GM23338 (cell line): ENCODE measurements around the gene MYL5. TPM values are rescaled to one million over a fixed set of nuclear protein-coding genes. Genes with fewer than 3 reads are reported as not detected.

Experiments used
- ATAC-seq: fragments of 200-7000 bp; cut with Tn5 transposase; 3 replicates; pipeline ENCODE4 v1.9.1; 2020
- DNase-seq: peaks from one replicate; pipeline ENCODE4 v3.0.0-alpha.2; 2015; ENCODE audit warnings: low spot score
- H2AFZ ChIP-seq: fragments of 200-600 bp; sonication (generic); 2 replicates; pipeline ENCODE4 v1.8.0; 2016; ENCODE audit warnings: antibody characterized with exemption, mild to moderate bottlenecking, moderate library complexity
- H3F3A ChIP-seq: fragments of 200-600 bp; sonication (generic); replicated peaks from 2 replicates; pipeline ENCODE4 v1.8.0; 2017; ENCODE audit warnings: antibody characterized with exemption, mixed run types, low read depth
- H3K27ac ChIP-seq: fragments of 200-600 bp; sonication (generic); 2 replicates; pipeline ENCODE4 v1.6.1; 2016; ENCODE audit warnings: low read depth
- H3K27me3 ChIP-seq: fragments of 200-600 bp; sonication (generic); 2 replicates; pipeline ENCODE4 v1.8.0; 2016; ENCODE audit warnings: mild to moderate bottlenecking, mixed run types, moderate library complexity; ENCODE audit not compliant: insufficient read depth
- H3K36me3 ChIP-seq: fragments of 200-600 bp; sonication (generic); 2 replicates; pipeline ENCODE4 v1.8.0; 2016; ENCODE audit warnings: mild to moderate bottlenecking; ENCODE audit not compliant: insufficient read depth
- H3K4me1 ChIP-seq: fragments of 200-600 bp; sonication (generic); 2 replicates; pipeline ENCODE4 v1.8.0; 2016; ENCODE audit warnings: mild to moderate bottlenecking, moderate library complexity; ENCODE audit not compliant: insufficient read depth
- H3K4me2 ChIP-seq: fragments of 200-600 bp; sonication (generic); 2 replicates; pipeline ENCODE4 v1.7.1; 2017; ENCODE audit warnings: mixed run types
- H3K4me3 ChIP-seq: fragments of 200-600 bp; sonication (generic); 2 replicates; pipeline ENCODE4 v1.6.1; 2016; ENCODE audit warnings: mixed run types
- H3K79me2 ChIP-seq: fragments of 200-600 bp; sonication (generic); replicated peaks from 2 replicates; pipeline ENCODE4 v1.8.0; 2017; ENCODE audit warnings: mild to moderate bottlenecking; ENCODE audit not compliant: insufficient read depth
- H3K9me2 ChIP-seq: fragments of 200-600 bp; sonication (generic); 2 replicates; pipeline ENCODE4 v1.8.0; 2017; ENCODE audit not compliant: insufficient read depth
- H4K20me1 ChIP-seq: fragments of 200-600 bp; sonication (generic); replicated peaks from 2 replicates; pipeline ENCODE4 v1.8.0; 2017; ENCODE audit warnings: mild to moderate bottlenecking; ENCODE audit not compliant: insufficient read depth
- H3K27ac Mint-ChIP-seq: 2 replicates; pipeline ENCODE4 v1.8.0; 2020; ENCODE audit warnings: inconsistent platforms, mild to moderate bottlenecking, moderate library complexity, mixed read lengths
- H3K27me3 Mint-ChIP-seq: 3 replicates; pipeline ENCODE4 v1.8.0; 2022; ENCODE audit warnings: low read depth, mild to moderate bottlenecking, moderate library complexity, mixed read lengths, inconsistent platforms; ENCODE audit not compliant: insufficient read depth, poor library complexity
- H3K36me3 Mint-ChIP-seq: 3 replicates; pipeline ENCODE4 v1.8.0; 2021; ENCODE audit warnings: low read depth, mild to moderate bottlenecking, inconsistent platforms, moderate library complexity, mixed read lengths
- H3K4me1 Mint-ChIP-seq: 3 replicates; pipeline ENCODE4 v1.8.0; 2020; ENCODE audit warnings: mild to moderate bottlenecking, inconsistent platforms, mixed read lengths
- H3K4me3 Mint-ChIP-seq: 3 replicates; pipeline ENCODE4 v1.8.0; 2021; ENCODE audit warnings: moderate library complexity, mild to moderate bottlenecking, inconsistent platforms, mixed read lengths
- H3K9me3 Mint-ChIP-seq: 3 replicates; pipeline ENCODE4 v1.8.0; 2020; ENCODE audit warnings: moderate library complexity, mild to moderate bottlenecking, inconsistent platforms, mixed read lengths
- CREB1 ChIP-seq: fragments of 250-450 bp; sonication (Bioruptor Pico); IDR thresholded peaks from 2 replicates; pipeline ENCODE4 v1.5.0; 2020; ENCODE audit warnings: low read depth, mild to moderate bottlenecking, moderate library complexity
- EZH2 ChIP-seq: fragments of 200-600 bp; sonication (generic); IDR thresholded peaks from one replicate; pipeline ENCODE4 v1.8.0; 2017; ENCODE audit warnings: antibody characterized with exemption, mild to moderate bottlenecking, low read depth; ENCODE audit not compliant: unreplicated experiment
- EZH2phosphoT487 ChIP-seq: fragments of 200-600 bp; sonication (generic); IDR thresholded peaks from one replicate; pipeline ENCODE4 v1.8.1; 2018; ENCODE audit warnings: antibody characterized with exemption; ENCODE audit not compliant: unreplicated experiment
- JUNB ChIP-seq: IDR thresholded peaks from one replicate; pipeline ENCODE4 v1.6.1; 2016; ENCODE audit warnings: antibody characterized with exemption; ENCODE audit not compliant: unreplicated experiment
- NANOG ChIP-seq: IDR thresholded peaks from 2 replicates; pipeline ENCODE4 v1.6.1; 2016; ENCODE audit warnings: antibody characterized with exemption, borderline replicate concordance
- POLR2AphosphoS5 ChIP-seq: IDR thresholded peaks from 2 replicates; pipeline ENCODE4 v1.6.1; 2016; ENCODE audit warnings: antibody characterized with exemption, low read depth
- REST ChIP-seq: IDR thresholded peaks from one replicate; pipeline ENCODE4 v1.6.1; 2018; ENCODE audit warnings: antibody characterized with exemption; ENCODE audit not compliant: unreplicated experiment
- STAT1 ChIP-seq: IDR thresholded peaks from one replicate; pipeline ENCODE4 v1.6.1; 2016; ENCODE audit warnings: antibody characterized with exemption; ENCODE audit not compliant: unreplicated experiment
- ZNF114 ChIP-seq: fragments of 250-450 bp; sonication (Bioruptor Pico); IDR thresholded peaks from 2 replicates; pipeline ENCODE4 v1.5.0; 2020; ENCODE audit warnings: mild to moderate bottlenecking, moderate library complexity
- ZNF331 ChIP-seq: fragments of 250-450 bp; sonication (Bioruptor Pico); IDR thresholded peaks from 2 replicates; pipeline ENCODE4 v1.5.0; 2020; ENCODE audit warnings: low read depth, mild to moderate bottlenecking, moderate library complexity
- polyA plus RNA-seq: library from polyadenylated mRNA; unstranded; fragments of >200 nt; fragmentation: Nextera tagmentation; extraction: Ambion mirVana; gene quantifications from 2 replicates; pipeline ENCODE4 v1.2.1, GENCODE V29; 2016
- total RNA-seq: library from RNA; depleted of rRNA; stranded (reverse); fragments of >200 nt; shearing (Covaris generic); gene quantifications from 2 replicates; pipeline ENCODE4 v1.2.3, GENCODE V29; 2014
- TF ChIP-seq, protein P1 (sequence below): IDR thresholded peaks from 2 replicates; pipeline ENCODE4 v1.6.1; 2016; ENCODE audit warnings: antibody characterized with exemption
- TF ChIP-seq, protein P2 (sequence below), 2 experiments: fragments of 200-600 bp in 1 of 2; sonication (generic) in 1 of 2; conservative IDR thresholded peaks; 2 replicates each; pipeline versions ENCODE4 v1.5.1 to v1.6.1; 2016 to 2017; ENCODE audit warnings: antibody characterized with exemption in 2 of 2, low read depth in 2 of 2, mild to moderate bottlenecking in 2 of 2, moderate library complexity in 1 of 2
- TF ChIP-seq, protein P3 (sequence below): fragments of 250-450 bp; sonication (Bioruptor Pico); IDR thresholded peaks from 2 replicates; pipeline ENCODE4 v1.5.0; 2020; ENCODE audit warnings: mild to moderate bottlenecking, moderate library complexity

Gene MYL5
- total and polyA plus RNA-seq, 2 experiments from 2014 or later, result 3.0 to 4.4 TPM

DNA sequence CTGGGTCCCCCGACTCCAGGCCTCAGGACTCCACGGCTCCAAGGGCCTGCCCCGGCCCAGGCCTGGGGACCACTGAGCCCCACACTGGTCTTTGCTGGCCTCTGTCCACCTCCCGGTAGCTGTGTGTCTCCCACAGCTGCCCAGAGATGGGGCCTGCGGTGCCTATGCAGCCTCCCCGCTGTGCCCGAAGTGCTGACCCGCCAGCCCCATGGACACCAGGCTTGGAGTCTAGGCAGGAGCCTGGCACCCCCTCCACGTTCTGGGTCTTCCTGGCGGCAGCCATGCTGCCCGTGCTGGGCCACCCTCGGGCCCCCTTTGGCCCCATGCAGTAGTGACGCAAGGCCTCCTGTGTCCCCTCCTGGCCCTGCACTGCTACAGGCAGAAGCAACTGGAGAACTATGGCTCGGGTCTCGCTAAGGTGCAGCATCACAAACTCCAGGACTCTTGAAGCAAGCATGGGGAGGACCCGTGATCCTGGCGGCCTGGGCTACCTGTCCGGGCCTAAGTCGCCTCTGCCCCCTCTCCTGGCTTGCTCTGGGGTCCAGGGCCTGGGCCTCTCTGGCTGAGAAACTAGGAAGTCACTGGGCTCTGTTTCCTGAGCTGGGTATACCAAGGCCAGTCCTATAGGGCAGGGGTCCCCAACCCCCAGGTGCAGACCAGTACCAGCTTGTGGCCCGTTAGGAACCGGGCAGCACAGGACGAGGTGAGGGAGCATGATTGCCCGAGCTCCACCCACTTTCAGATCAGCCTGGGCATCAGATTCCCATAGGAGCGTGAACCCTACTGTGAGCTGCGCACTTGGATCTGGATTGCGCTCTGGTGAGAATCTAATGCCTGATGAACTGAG, 917 bp downstream of the MYL5 start:
- H3K27ac Mint-ChIP-seq, result no peak overlapping the region
- H2AFZ ChIP-seq, result no peak overlapping the region
- H3K4me1 Mint-ChIP-seq, result peaks cover 6% of the 10 kb centered on the region
- peak overlapping the region; percentile 96 for H3K4me3 ChIP-seq
- peaks cover 13% of the 10 kb centered on the region for H3F3A ChIP-seq
- TF ChIP-seq, protein P1, sequence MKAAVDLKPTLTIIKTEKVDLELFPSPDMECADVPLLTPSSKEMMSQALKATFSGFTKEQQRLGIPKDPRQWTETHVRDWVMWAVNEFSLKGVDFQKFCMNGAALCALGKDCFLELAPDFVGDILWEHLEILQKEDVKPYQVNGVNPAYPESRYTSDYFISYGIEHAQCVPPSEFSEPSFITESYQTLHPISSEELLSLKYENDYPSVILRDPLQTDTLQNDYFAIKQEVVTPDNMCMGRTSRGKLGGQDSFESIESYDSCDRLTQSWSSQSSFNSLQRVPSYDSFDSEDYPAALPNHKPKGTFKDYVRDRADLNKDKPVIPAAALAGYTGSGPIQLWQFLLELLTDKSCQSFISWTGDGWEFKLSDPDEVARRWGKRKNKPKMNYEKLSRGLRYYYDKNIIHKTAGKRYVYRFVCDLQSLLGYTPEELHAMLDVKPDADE, result no peak
- no peak for TF ChIP-seq POLR2AphosphoS5
- no peak for TF ChIP-seq JUNB
- TF ChIP-seq ZNF114 (CRISPR knock-in tag), result no peak
- TF ChIP-seq STAT1, result no peak
- TF ChIP-seq, protein P2, sequence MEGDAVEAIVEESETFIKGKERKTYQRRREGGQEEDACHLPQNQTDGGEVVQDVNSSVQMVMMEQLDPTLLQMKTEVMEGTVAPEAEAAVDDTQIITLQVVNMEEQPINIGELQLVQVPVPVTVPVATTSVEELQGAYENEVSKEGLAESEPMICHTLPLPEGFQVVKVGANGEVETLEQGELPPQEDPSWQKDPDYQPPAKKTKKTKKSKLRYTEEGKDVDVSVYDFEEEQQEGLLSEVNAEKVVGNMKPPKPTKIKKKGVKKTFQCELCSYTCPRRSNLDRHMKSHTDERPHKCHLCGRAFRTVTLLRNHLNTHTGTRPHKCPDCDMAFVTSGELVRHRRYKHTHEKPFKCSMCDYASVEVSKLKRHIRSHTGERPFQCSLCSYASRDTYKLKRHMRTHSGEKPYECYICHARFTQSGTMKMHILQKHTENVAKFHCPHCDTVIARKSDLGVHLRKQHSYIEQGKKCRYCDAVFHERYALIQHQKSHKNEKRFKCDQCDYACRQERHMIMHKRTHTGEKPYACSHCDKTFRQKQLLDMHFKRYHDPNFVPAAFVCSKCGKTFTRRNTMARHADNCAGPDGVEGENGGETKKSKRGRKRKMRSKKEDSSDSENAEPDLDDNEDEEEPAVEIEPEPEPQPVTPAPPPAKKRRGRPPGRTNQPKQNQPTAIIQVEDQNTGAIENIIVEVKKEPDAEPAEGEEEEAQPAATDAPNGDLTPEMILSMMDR (conservative IDR thresholded peaks at IDR 0.05; ENCODE audit: low read depth in 2 of 2), result no peak
- TF ChIP-seq EZH2phosphoT487, result no peak
- TF ChIP-seq CREB1, result no peak
- TF ChIP-seq ZNF331 (CRISPR knock-in tag), result no peak
- TF ChIP-seq REST, result no peak
- no peak for TF ChIP-seq NANOG
- no peak for TF ChIP-seq EZH2
- TF ChIP-seq, protein P3, sequence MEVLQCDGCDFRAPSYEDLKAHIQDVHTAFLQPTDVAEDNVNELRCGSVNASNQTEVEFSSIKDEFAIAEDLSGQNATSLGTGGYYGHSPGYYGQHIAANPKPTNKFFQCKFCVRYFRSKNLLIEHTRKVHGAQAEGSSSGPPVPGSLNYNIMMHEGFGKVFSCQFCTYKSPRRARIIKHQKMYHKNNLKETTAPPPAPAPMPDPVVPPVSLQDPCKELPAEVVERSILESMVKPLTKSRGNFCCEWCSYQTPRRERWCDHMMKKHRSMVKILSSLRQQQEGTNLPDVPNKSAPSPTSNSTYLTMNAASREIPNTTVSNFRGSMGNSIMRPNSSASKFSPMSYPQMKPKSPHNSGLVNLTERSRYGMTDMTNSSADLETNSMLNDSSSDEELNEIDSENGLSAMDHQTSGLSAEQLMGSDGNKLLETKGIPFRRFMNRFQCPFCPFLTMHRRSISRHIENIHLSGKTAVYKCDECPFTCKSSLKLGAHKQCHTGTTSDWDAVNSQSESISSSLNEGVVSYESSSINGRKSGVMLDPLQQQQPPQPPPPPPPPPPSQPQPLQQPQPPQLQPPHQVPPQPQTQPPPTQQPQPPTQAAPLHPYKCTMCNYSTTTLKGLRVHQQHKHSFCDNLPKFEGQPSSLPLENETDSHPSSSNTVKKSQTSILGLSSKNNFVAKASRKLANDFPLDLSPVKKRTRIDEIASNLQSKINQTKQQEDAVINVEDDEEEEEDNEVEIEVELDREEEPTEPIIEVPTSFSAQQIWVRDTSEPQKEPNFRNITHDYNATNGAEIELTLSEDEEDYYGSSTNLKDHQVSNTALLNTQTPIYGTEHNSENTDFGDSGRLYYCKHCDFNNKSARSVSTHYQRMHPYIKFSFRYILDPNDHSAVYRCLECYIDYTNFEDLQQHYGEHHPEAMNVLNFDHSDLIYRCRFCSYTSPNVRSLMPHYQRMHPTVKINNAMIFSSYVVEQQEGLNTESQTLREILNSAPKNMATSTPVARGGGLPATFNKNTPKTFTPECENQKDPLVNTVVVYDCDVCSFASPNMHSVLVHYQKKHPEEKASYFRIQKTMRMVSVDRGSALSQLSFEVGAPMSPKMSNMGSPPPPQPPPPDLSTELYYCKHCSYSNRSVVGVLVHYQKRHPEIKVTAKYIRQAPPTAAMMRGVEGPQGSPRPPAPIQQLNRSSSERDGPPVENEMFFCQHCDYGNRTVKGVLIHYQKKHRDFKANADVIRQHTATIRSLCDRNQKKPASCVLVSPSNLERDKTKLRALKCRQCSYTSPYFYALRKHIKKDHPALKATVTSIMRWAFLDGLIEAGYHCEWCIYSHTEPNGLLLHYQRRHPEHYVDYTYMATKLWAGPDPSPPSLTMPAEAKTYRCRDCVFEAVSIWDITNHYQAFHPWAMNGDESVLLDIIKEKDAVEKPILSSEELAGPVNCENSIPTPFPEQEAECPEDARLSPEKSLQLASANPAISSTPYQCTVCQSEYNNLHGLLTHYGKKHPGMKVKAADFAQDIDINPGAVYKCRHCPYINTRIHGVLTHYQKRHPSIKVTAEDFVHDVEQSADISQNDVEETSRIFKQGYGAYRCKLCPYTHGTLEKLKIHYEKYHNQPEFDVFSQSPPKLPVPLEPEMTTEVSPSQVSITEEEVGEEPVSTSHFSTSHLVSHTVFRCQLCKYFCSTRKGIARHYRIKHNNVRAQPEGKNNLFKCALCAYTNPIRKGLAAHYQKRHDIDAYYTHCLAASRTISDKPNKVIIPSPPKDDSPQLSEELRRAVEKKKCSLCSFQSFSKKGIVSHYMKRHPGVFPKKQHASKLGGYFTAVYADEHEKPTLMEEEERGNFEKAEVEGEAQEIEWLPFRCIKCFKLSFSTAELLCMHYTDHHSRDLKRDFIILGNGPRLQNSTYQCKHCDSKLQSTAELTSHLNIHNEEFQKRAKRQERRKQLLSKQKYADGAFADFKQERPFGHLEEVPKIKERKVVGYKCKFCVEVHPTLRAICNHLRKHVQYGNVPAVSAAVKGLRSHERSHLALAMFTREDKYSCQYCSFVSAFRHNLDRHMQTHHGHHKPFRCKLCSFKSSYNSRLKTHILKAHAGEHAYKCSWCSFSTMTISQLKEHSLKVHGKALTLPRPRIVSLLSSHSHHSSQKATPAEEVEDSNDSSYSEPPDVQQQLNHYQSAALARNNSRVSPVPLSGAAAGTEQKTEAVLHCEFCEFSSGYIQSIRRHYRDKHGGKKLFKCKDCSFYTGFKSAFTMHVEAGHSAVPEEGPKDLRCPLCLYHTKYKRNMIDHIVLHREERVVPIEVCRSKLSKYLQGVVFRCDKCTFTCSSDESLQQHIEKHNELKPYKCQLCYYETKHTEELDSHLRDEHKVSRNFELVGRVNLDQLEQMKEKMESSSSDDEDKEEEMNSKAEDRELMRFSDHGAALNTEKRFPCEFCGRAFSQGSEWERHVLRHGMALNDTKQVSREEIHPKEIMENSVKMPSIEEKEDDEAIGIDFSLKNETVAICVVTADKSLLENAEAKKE (CRISPR knock-in tag), result no peak
- peaks cover 22% of the 10 kb centered on the region for H3K27me3 Mint-ChIP-seq
- peaks cover 33% of the 10 kb centered on the region for H3K36me3 Mint-ChIP-seq
- H3K4me3 Mint-ChIP-seq, result peak overlapping the region; percentile 93
- DNase-seq (no peak), ATAC-seq (peak; percentile 6; the same call in 2 of the 3 replicates)
- H3K27ac ChIP-seq, result no peak overlapping the region
- H3K36me3 ChIP-seq, result peaks cover 20% of the 10 kb centered on the region
- H3K79me2 ChIP-seq, result peaks cover 12% of the 10 kb centered on the region
- H3K9me3 Mint-ChIP-seq, result peaks cover 3% of the 10 kb centered on the region; the same call in 1 of the 3 replicates
- H4K20me1 ChIP-seq, result no peaks in the 10 kb centered on the region; the same call in 1 of the 2 replicates
- H3K9me2 ChIP-seq, result no peaks in the 10 kb centered on the region
- no peaks in the 10 kb centered on the region for H3K27me3 ChIP-seq
- peaks cover 6% of the 10 kb centered on the region for H3K4me1 ChIP-seq
- H3K4me2 ChIP-seq, result peak overlapping the region; percentile 91
